Measurements from ENCODE around the gene PRAC2.

Gene PRAC2

GRCh38 chr17:48719642-48720265, 3.2 kb upstream of the PRAC2 start:
- H3K36me3 ChIP-seq (ENCODE audit: insufficient read depth, low read length) = no peaks in the 10 kb centered on the region
- H3K9me3 ChIP-seq (ENCODE audit: low read length) = no peaks in the 10 kb centered on the region
- H3K9ac ChIP-seq (ENCODE audit: low read length) = no peak overlapping the region
- TF ChIP-seq, protein P1, sequence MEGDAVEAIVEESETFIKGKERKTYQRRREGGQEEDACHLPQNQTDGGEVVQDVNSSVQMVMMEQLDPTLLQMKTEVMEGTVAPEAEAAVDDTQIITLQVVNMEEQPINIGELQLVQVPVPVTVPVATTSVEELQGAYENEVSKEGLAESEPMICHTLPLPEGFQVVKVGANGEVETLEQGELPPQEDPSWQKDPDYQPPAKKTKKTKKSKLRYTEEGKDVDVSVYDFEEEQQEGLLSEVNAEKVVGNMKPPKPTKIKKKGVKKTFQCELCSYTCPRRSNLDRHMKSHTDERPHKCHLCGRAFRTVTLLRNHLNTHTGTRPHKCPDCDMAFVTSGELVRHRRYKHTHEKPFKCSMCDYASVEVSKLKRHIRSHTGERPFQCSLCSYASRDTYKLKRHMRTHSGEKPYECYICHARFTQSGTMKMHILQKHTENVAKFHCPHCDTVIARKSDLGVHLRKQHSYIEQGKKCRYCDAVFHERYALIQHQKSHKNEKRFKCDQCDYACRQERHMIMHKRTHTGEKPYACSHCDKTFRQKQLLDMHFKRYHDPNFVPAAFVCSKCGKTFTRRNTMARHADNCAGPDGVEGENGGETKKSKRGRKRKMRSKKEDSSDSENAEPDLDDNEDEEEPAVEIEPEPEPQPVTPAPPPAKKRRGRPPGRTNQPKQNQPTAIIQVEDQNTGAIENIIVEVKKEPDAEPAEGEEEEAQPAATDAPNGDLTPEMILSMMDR (IDR thresholded peaks at IDR 0.05; ENCODE audit: low read length) = no peak
- no peak for TF ChIP-seq EZH2 (IDR thresholded peaks at IDR 0.05; ENCODE audit: borderline replicate concordance, low read length)
- H2AFZ ChIP-seq (ENCODE audit: low read length) = no peak overlapping the region
- H3K4me3 ChIP-seq (ENCODE audit: low read depth, low read length, poor library complexity, severe bottlenecking) = no peak overlapping the region
- no peaks in the 10 kb centered on the region for H3K9me2 ChIP-seq (ENCODE audit: low read depth, low read length)
- no peaks in the 10 kb centered on the region for H3F3A ChIP-seq (ENCODE audit: insufficient read depth, low read length)
- no peaks in the 10 kb centered on the region for H4K20me1 ChIP-seq (ENCODE audit: insufficient read depth, low read length)
- H3K79me2 ChIP-seq (ENCODE audit: insufficient read depth, low read length) = no peaks in the 10 kb centered on the region
- H3K27ac ChIP-seq (ENCODE audit: low read depth, low read length, poor library complexity, severe bottlenecking) = no peak overlapping the region
- H3K27me3 ChIP-seq (ENCODE audit: insufficient read depth, low read length) = no peaks in the 10 kb centered on the region
- H3K4me1 ChIP-seq (ENCODE audit: insufficient read depth, low read length, severe bottlenecking) = no peaks in the 10 kb centered on the region
- H3K4me2 ChIP-seq (ENCODE audit: low read length) = no peak overlapping the region

- no peaks in the 10 kb centered on the region for H3K27me3 ChIP-seq (ENCODE audit: insufficient read depth, low read length)
- no peak overlapping the region for H3K27ac ChIP-seq (ENCODE audit: low read depth, low read length, poor library complexity, severe bottlenecking)
- H3K9me3 ChIP-seq (ENCODE audit: low read length) = no peaks in the 10 kb centered on the region
- no peaks in the 10 kb centered on the region for H3F3A ChIP-seq (ENCODE audit: insufficient read depth, low read length)
- TF ChIP-seq, protein P1 (IDR thresholded peaks at IDR 0.05; ENCODE audit: low read length) = no peak
- no peaks in the 10 kb centered on the region for H4K20me1 ChIP-seq (ENCODE audit: insufficient read depth, low read length)
- H3K4me3 ChIP-seq (ENCODE audit: low read depth, low read length, poor library complexity, severe bottlenecking) = no peak overlapping the region
- no peak overlapping the region for H3K4me2 ChIP-seq (ENCODE audit: low read length)
- H3K79me2 ChIP-seq (ENCODE audit: insufficient read depth, low read length) = no peaks in the 10 kb centered on the region
- H3K9ac ChIP-seq (ENCODE audit: low read length) = no peak overlapping the region
- H3K4me1 ChIP-seq (ENCODE audit: insufficient read depth, low read length, severe bottlenecking) = no peaks in the 10 kb centered on the region
- H3K36me3 ChIP-seq (ENCODE audit: insufficient read depth, low read length) = no peaks in the 10 kb centered on the region
- no peaks in the 10 kb centered on the region for H3K9me2 ChIP-seq (ENCODE audit: low read depth, low read length)
- no peak overlapping the region for H2AFZ ChIP-seq (ENCODE audit: low read length)
Observed at GRCh38 chr17:48720266-48721008, 2.5 kb upstream of the PRAC2 start.

- no peak overlapping the region for H3K27ac ChIP-seq (ENCODE audit: low read depth, low read length, poor library complexity, severe bottlenecking)
- H3K36me3 ChIP-seq (ENCODE audit: insufficient read depth, low read length) = no peaks in the 10 kb centered on the region
- H3K27me3 ChIP-seq (ENCODE audit: insufficient read depth, low read length) = no peaks in the 10 kb centered on the region
- H3K9me3 ChIP-seq (ENCODE audit: low read length) = no peaks in the 10 kb centered on the region
- H3K4me1 ChIP-seq (ENCODE audit: insufficient read depth, low read length, severe bottlenecking) = no peaks in the 10 kb centered on the region
- no peak overlapping the region for H3K9ac ChIP-seq (ENCODE audit: low read length)
- no peak overlapping the region for H2AFZ ChIP-seq (ENCODE audit: low read length)
- no peaks in the 10 kb centered on the region for H3F3A ChIP-seq (ENCODE audit: insufficient read depth, low read length)
- no peaks in the 10 kb centered on the region for H3K9me2 ChIP-seq (ENCODE audit: low read depth, low read length)
- no peaks in the 10 kb centered on the region for H3K79me2 ChIP-seq (ENCODE audit: insufficient read depth, low read length)
- no peaks in the 10 kb centered on the region for H4K20me1 ChIP-seq (ENCODE audit: insufficient read depth, low read length)
- H3K4me3 ChIP-seq (ENCODE audit: low read depth, low read length, poor library complexity, severe bottlenecking) = no peak overlapping the region
- no peak overlapping the region for H3K4me2 ChIP-seq (ENCODE audit: low read length)
- TF ChIP-seq EZH2 (IDR thresholded peaks at IDR 0.05; ENCODE audit: borderline replicate concordance, low read length) = no peak
- TF ChIP-seq, protein P1 (IDR thresholded peaks at IDR 0.05; ENCODE audit: low read length) = no peak
Observed at GRCh38 chr17:48721009-48721402, 2.0 kb upstream of the PRAC2 start.

Measured in OCI-LY1 (cell line).